LNCAP (cell line): ENCODE results near the gene RO60.

Experiments used
- CTCF ChIP-seq: fragments of 450-650 bp; IDR thresholded peaks from 2 replicates; pipeline ENCODE4 v1.5.1; 2017; ENCODE audit warnings: mild to moderate bottlenecking

RO60 gene

GRCh38 chr1:193054169-193054675, 5.2 kb upstream of the RO60 start:
- no peak for TF ChIP-seq CTCF

GRCh38 chr1:193058529-193059281, 707 bp upstream of the RO60 start:
- no peak for TF ChIP-seq CTCF

- no peak for TF ChIP-seq CTCF
Measured at GRCh38 chr1:193060115-193060403, 647 bp downstream of the RO60 start.

GRCh38 chr1:193060406-193060805, 994 bp downstream of the RO60 start:
- no peak for TF ChIP-seq CTCF

- TF ChIP-seq CTCF = no peak
Measured at GRCh38 chr1:193060938-193061337, 1.5 kb downstream of the RO60 start.

- TF ChIP-seq CTCF = no peak
Measured at GRCh38 chr1:193062698-193063463, 3.5 kb downstream of the RO60 start.

- no peak for TF ChIP-seq CTCF
Measured at GRCh38 chr1:193065954-193066353, 6.5 kb downstream of the RO60 start.
